ENCODE results near the gene ELFN2. TPM values are rescaled to one million over a fixed set of nuclear protein-coding genes. Genes with fewer than 3 reads are reported as not detected.

The ELFN2 gene
- total and polyA plus RNA-seq, 4 donors, result 0.07 to 0.19 (median 0.08) TPM; not detected in 1

GRCh38 chr22:37326726-37327125 lies 100.6 kb downstream of the ELFN2 start:
- Histone ChIP-seq H3K27me3 (ENCODE audit: control insufficient read depth in 4 of 4, insufficient read depth in 4 of 4, low read length in 3 of 4) (no peaks in the 10 kb centered on the region), H3K9ac (ENCODE audit: low read depth in 1 of 2, low read length in 2 of 2) (no peak overlapping the region), H3K9me3 (ENCODE audit: control insufficient read depth in 4 of 4, low read length in 3 of 4) (no peaks in the 10 kb centered on the region), H3K4me1 (ENCODE audit: control insufficient read depth in 4 of 4, insufficient read depth in 4 of 4, low read length in 3 of 4) (peaks cover 24 to 52% (median 37%) of the 10 kb centered on the region in 4 donors), H3K4me3 (ENCODE audit: low read depth in 1 of 3, low read length in 3 of 3) (no peak overlapping the region), H3K27ac (ENCODE audit: low read depth in 1 of 2, low read length in 2 of 2) (peak overlapping the region; percentile 45 to 56), H3K36me3 (ENCODE audit: control insufficient read depth in 4 of 4, insufficient read depth in 3 of 4, low read depth in 1 of 4, low read length in 3 of 4) (no peaks in the 10 kb centered on the region)
- DNase-seq (ENCODE audit: low spot score), result peak; percentile 72
- WGBS, result 19% methylated on average over 7 of the region's 7 CpGs
- TF ChIP-seq REST (IDR thresholded peaks at IDR 0.05) (peak; percentile 28), JUND (IDR thresholded peaks at IDR 0.05) (peak; percentile 63 to 90), FOXA1 (IDR thresholded peaks at IDR 0.05) (no peak), HNF4G (IDR thresholded peaks at IDR 0.05) (peak; percentile 62), TAF1 (conservative IDR thresholded peaks at IDR 0.05) (no peak), RXRA (IDR thresholded peaks at IDR 0.05) (peak; percentile 89 to 96), EGR1 (IDR thresholded peaks at IDR 0.05; ENCODE audit: low read depth in 2 of 2) (peak in 1 of 2 donors; percentile 42), RAD21 (IDR thresholded peaks at IDR 0.05) (peak; percentile 51 to 65), HNF4A (conservative IDR thresholded peaks at IDR 0.05) (peak; percentile 87 to 93), NR2F2 (IDR thresholded peaks at IDR 0.05) (peak; percentile 58), GABPA (IDR thresholded peaks at IDR 0.05 in 1 of 2, conservative IDR thresholded peaks at IDR 0.05 in 1 of 2) (peak in 1 of 2 donors; percentile 47), CTCF (IDR thresholded peaks at IDR 0.05; ENCODE audit: low read depth, low read length, missing input control) (no peak), ATF3 (IDR thresholded peaks at IDR 0.05) (no peak), FOXA2 (IDR thresholded peaks at IDR 0.05) (peak; percentile 33), SP1 (IDR thresholded peaks at IDR 0.05) (peak; percentile 86), YY1 (IDR thresholded peaks at IDR 0.05) (peak; percentile 78)
- TF ChIP-seq, protein P1, sequence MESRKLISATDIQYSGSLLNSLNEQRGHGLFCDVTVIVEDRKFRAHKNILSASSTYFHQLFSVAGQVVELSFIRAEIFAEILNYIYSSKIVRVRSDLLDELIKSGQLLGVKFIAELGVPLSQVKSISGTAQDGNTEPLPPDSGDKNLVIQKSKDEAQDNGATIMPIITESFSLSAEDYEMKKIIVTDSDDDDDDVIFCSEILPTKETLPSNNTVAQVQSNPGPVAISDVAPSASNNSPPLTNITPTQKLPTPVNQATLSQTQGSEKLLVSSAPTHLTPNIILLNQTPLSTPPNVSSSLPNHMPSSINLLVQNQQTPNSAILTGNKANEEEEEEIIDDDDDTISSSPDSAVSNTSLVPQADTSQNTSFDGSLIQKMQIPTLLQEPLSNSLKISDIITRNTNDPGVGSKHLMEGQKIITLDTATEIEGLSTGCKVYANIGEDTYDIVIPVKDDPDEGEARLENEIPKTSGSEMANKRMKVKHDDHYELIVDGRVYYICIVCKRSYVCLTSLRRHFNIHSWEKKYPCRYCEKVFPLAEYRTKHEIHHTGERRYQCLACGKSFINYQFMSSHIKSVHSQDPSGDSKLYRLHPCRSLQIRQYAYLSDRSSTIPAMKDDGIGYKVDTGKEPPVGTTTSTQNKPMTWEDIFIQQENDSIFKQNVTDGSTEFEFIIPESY (IDR thresholded peaks at IDR 0.05), result no peak
- TF ChIP-seq, protein P2, sequence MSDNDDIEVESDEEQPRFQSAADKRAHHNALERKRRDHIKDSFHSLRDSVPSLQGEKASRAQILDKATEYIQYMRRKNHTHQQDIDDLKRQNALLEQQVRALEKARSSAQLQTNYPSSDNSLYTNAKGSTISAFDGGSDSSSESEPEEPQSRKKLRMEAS (IDR thresholded peaks at IDR 0.05), result no peak

All from liver (tissue), 9 donors.